Measurements from ENCODE around the gene KPNA4.
"Not testable (repeated sequence)": the region's sequence is repeated elsewhere in the genome, so short reads cannot be mapped to it uniquely, and the experiment has no call there.

Gene KPNA4

GRCh38 chr3:160569894-160570652 lies 4.7 kb upstream of the KPNA4 start:
- no peak for DNase-seq

GRCh38 chr3:160568989-160569388 lies 3.6 kb upstream of the KPNA4 start:
- no peak for DNase-seq

DNA sequence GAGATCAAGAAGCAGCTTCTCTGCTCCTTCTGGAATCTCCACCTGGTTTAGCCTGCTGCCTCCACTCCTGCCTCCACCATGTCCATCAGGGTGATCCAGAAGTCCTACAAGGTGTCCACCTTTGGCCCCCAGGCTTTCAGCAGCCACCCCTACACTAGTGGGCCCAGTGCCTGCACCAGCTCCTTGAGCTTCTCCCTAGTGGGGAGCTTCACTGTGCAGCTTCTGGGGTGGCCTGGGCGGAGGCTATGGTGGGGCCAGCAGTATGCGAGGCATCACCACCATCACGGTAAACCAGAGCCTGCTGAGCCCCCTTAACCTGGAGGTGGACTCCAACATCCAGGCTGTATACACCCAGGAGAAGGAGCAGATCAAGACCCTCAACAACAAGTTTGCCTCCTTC lies 2.4 kb upstream of the KPNA4 start:
- no peak for DNase-seq

DNA sequence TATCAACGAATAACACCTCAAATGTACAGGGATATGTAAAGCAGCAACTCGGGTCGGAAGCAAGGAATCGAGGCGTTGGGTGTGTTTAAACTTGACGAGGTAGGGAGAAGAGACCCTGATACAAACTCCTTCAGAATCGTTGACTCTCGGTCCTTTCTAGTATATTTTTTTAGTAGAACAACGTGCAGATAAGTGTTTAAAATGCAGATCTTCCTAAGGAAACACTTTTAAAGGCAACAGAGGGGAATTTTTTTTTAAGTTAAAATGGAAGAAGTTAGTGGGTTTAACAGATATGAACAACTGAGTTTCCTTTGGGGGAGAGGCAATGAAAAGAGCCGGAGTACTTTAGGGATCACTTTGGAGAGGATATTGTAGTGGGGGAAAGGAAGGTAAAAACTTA lies 1.1 kb upstream of the KPNA4 start:
- no peak for DNase-seq

DNA sequence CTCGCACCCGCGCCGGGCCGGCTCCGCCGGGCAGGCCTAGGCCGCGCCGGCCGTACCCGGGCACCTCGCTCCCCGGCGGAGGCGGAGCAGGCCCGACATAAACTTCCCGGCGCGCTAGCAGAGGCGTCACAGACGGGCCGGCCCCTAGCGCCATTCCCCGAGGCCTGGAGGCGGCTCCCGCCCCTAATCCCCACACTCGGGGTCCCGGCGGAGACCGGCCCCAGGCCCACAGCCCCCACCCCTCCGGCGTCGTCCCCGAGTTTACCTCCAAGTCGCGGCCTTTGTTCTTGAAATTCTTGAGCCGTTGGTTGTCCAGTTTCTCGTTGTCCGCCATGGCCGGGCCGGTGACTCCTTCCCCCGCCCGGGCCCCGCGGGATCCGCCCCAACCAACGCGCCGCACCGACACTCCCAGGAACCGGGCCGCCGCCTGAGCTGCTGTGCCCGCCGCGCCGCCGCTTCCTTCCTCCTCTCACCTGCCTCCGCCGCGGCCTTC lies 376 bp downstream of the KPNA4 start:
- DNase-seq: peak; percentile 53

DNA sequence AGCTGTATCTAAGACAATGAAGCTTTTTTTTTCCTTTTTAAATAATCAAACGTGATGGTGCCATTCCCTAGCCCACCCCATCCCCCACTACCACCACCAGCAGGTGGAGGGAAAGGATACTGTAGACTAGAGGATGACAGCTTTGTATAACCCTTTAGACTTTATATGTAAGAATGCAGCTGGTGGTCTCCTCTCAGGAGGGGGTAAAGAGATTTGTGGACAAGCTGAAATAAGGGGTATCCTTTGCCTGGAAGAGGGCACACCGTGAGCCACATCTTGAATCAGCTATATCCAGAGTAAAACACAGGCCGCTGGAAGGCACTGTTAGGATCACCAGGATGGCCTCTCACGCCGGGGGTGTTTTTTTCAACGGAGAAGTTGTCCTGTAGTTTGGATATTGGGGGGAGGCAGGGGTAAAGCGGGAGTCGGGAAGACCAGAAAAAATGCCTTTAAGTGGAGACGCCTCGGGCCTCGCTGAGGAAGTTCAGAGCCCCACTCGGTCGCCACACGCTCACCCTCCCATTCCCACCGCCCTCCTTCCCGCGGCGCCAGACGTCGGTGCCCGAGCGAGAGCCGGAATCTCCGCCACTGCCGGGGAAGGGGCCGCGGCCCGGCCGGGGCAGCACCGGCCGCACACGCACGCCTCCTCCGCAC lies 986 bp downstream of the KPNA4 start:
- peak; percentile 48 for DNase-seq

DNA sequence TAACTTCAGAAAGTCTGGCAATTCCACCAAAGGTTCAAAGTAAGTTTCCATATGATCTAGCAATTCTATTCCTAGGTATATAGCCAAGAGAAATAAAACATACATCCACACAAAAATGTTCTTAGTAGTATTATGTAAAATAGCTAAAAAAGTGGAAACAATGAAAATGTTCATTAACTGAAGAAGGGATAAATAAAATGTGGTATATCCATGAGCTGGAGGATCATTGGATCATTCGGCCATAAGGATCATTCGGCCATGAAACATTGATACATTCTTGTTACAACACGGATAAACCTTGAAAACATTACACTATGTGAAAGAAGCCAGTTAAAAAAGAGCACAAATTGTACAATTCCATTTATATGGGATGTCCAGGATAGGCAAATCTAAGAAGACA lies 2.4 kb downstream of the KPNA4 start:
- DNase-seq: no peak

GRCh38 chr3:160557571-160557970 lies 7.8 kb downstream of the KPNA4 start:
- no peak for DNase-seq

- DNase-seq: no peak
These were observed 9.2 kb downstream of the KPNA4 start for GRCh38 chr3:160556141-160556540.

DNA sequence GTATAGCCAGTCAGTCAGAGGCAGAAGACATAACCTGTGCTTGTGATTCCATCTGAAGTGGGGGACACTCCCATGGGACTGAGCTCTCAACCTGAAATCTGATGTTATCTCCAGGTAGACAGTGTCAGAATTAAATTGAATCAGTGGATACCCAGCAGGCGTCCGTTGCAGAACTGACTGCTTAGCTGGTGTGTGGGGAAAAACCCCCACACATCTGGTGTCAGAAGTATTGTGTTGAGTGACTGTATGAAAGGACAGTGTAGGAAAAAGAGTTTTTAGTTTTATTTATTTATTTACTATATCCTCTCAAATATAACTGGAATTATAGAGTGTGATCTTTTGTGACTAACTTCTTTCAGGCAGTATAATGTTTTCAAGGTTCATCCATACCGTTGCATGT lies 10.4 kb downstream of the KPNA4 start:
- no peak for DNase-seq

- no peak for DNase-seq
These were observed 11.5 kb downstream of the KPNA4 start for GRCh38 chr3:160553827-160554226.

DNA sequence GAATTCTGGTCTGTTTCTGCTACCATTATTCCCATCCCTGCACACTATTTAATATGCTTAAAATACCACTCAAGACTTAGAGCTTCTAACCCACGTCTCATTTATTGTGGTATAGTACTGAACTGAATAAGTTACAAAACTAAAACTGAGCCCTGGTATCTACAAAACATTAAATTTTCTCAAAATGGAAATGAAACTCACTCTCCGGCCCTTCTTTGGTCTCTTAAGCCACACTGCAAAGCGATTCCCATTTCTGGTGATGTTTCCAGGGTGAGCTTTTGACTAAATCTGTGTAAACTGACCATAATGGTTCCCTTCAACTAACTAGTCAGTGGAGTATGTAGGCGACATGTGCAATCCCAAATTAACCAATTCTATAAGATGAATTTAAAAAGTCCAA lies 18.6 kb downstream of the KPNA4 start:
- no peak for DNase-seq

GRCh38 chr3:160545504-160545871 lies 19.9 kb downstream of the KPNA4 start:
- no peak for DNase-seq

GRCh38 chr3:160544844-160545503 lies 20.4 kb downstream of the KPNA4 start:
- DNase-seq: no peak

DNA sequence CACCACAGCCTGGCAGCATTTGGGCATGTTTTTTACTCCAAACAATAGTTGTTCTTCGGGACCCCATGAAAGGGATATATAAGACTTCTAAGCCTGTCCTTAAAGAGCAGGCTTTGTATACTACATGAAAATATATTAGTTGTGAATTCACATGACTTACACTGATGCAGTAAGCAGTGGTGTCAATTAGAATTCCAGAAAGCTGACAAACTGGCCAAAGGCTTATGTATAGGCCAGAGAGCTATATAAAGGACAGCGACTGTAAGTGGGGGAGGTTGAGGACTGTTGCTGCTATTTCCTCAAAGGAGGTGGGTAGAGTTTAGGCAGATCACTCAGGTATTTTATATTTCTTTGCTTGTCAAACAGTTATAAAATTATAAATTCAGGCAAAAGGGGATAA lies 24.8 kb downstream of the KPNA4 start:
- DNase-seq: no peak

GRCh38 chr3:160538895-160539294 lies 26.5 kb downstream of the KPNA4 start:
- DNase-seq: peak; percentile 9

GRCh38 chr3:160537729-160538128 lies 27.6 kb downstream of the KPNA4 start:
- no peak for DNase-seq

DNA sequence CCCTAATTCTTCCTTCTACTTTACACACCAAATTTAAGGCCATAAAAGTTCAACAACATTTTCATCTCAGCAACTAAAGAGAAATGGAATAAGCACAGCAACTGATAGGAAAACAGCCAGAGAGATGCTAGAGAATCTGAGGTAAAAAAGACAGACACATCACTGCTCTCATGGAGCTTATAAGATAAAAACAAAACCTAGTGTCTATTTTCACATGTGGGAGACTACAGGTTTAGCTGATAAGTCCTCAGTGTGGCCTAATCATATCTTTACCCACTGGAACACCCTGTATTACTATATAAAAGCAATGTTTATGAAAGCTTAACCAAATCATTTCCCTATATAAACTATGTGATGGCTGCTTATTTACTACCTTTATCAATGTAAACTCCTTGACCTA lies 33.0 kb downstream of the KPNA4 start:
- no peak for DNase-seq

DNA sequence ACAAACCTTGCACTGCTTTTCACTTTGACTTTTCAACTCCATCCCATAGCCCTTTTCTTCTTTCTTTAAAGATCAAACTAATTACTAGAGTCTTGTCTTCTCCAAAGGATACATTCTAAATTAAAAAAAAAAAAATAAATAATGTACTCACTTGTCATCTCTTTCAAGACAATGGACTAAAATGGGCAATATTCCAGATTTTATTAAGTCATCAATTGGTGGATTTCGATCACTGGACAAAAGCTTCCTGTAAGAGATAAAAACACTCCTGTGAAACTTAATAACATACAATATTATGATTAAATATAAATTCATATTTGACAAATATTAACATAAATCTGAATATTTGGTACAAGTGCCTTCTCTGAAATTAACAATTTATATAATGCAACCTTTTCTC lies 34.1 kb downstream of the KPNA4 start:
- DNase-seq: no peak

GRCh38 chr3:160516391-160516790 lies 49.0 kb downstream of the KPNA4 start:
- DNase-seq: not testable (repeated sequence)

DNA sequence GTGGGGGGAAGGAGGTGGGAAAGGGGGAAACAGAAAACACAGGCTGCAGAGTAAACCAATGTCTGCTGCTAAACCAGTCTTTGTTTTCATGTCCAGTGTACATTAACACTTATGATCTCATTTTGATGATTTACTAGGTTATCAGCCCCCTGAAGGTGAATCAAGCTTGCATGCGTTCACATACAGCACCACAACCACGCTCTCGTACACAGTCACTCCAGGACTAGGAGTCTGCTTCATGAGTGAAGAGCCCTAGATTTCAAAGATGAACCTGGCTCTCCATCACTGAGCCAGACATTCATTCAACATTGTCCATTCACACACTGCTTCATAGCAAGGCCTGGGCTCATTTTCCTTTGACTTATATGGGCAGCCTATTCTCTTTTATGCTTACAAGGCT lies 64.0 kb downstream of the KPNA4 start:
- no peak for DNase-seq

DNA sequence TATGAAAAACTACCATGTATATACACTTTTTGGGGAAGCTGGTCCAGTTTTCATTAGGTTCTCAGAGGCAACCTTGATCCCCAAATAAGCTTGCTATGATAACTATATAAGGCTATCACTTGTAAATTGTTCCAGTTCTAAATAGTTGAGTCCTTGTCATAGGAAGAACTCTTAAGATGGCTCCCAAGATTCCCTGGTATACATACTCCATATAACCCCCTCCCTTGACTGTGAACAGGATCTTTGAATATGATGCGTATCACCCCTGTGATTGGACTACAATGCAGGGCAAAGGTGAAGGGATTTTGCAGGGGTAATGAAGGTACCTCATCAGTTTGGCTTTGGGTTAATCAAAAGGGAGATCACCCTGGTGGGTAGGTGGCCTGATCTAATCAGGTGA lies 67.2 kb downstream of the KPNA4 start:
- DNase-seq: no peak

GRCh38 chr3:160490166-160490565 lies 75.2 kb downstream of the KPNA4 start:
- no peak for DNase-seq

DNA sequence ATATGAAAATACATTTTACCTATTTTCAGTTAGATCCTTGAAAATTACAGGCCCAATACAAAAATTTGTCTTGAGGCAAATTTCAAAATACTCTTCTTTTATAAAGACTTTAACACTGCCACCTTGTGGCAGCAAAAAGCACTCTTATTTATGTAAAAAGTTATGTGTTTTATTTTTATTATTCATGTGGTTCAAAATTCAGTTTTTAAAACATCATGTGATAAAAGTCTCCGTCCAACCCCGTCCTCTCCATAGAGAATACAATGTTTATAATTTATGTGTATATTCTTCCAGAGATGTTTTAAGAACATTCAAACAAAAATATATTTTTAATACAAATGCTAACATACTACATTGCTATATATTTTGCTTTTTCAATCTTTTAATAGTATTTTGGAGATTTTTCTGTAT lies 78.9 kb downstream of the KPNA4 start:
- peak; percentile 53 for DNase-seq

Data from NCI-H2171 treated with DMSO at 0.1 percent for 48 hours (cell line).